Keratinocyte (primary cell): ENCODE results near the gene STRBP.

Source experiments
- CTCF ChIP-seq, 3 experiments: IDR thresholded peaks in 1 of 3; conservative IDR thresholded peaks in 1 of 3; optimal IDR thresholded peaks in 1 of 3; 2 replicates in 2 of 3; 3 replicates in 1 of 3; pipeline versions ENCODE3 to v1.5.1; 2011; ENCODE audit warnings: low read length in 3 of 3, mild to moderate bottlenecking in 3 of 3, moderate library complexity in 2 of 3, control low read depth in 1 of 3, inconsistent platforms in 1 of 3; ENCODE audit not compliant: insufficient read depth in 2 of 3; ENCODE audit errors: extremely low read depth in 1 of 3
- EZH2 ChIP-seq: IDR thresholded peaks from one replicate; pipeline ENCODE4 v1.6.1; 2012; ENCODE audit warnings: inconsistent platforms, mild to moderate bottlenecking, low read length, moderate library complexity

- TF ChIP-seq CTCF (optimal IDR thresholded peaks at IDR 0.05 in 1 of 3, IDR thresholded peaks at IDR 0.05 in 1 of 3, conservative IDR thresholded peaks at IDR 0.05 in 1 of 3; ENCODE audit: extremely low read depth in 1 of 3, insufficient read depth in 2 of 3, low read length in 3 of 3) (no peak), EZH2 (no peak)
These were observed 51.2 kb downstream of the STRBP start for GRCh38 chr9:123217128-123217654.
